Ovary (tissue), 9 donors: ENCODE measurements around the gene DTNBP1. TPM values are rescaled to one million over a fixed set of nuclear protein-coding genes. Genes with fewer than 3 reads are reported as not detected.

ENCODE experiments used
- DNase-seq, 5 donors: peaks; one replicate each; pipeline ENCODE4 v3.0.0-alpha.2; 2019 to 2020
- H3K27ac ChIP-seq, 2 donors: fragments of 200-600 bp; one replicate each; pipeline versions ENCODE4 v1.5.1 to v1.8.0; 2019 to 2022
- H3K27me3 ChIP-seq: fragments of 200-600 bp; one replicate; pipeline ENCODE4 v1.8.0; 2022
- H3K36me3 ChIP-seq: fragments of 200-600 bp; sonication (generic); one replicate; pipeline ENCODE4 v1.5.1; 2019
- H3K4me1 ChIP-seq: one replicate; pipeline ENCODE4 v1.8.1; 2013; ENCODE audit warnings: mild to moderate bottlenecking, moderate library complexity; ENCODE audit not compliant: insufficient read depth
- H3K4me3 ChIP-seq: fragments of 200-600 bp; sonication (generic); one replicate; pipeline ENCODE4 v1.5.1; 2017
- H3K9me3 ChIP-seq, 2 donors: fragments of 200-600 bp in 1 of 2; sonication (generic) in 1 of 2; one replicate each; pipeline versions ENCODE4 v1.5.1 to v1.8.1; 2013 to 2019; ENCODE audit warnings: mild to moderate bottlenecking in 1 of 2, moderate library complexity in 1 of 2
- EP300 ChIP-seq: sonication (generic); formaldehyde crosslinking; IDR thresholded peaks from one replicate; pipeline ENCODE4 v1.6.1; 2017; ENCODE audit warnings: antibody characterized with exemption
- POLR2A ChIP-seq: fragments of 450-650 bp; IDR thresholded peaks from one replicate; pipeline ENCODE4 v1.6.1; 2017; ENCODE audit warnings: antibody characterized with exemption, mild to moderate bottlenecking, moderate library complexity
- WGBS, 3 donors: extraction: QIAGEN DNeasy Blood & Tissue Kit in 1 of 3; methylation state at CpG; one replicate each; pipeline versions ENCODE4 v1.1.5 to v1.1.7; 2013 to 2017; 5-methylcytosine and 5-hydroxymethylcytosine counted together
- intact Hi-C, 4 donors: fragments of 100-400 bp; cut with DNase I; formaldehyde crosslinking; loops; one replicate each; pipeline versions ENCODE4 v1.11.0 to v1.15.1; 2022 to 2023
- polyA plus RNA-seq, 2 donors: library from polyadenylated mRNA; stranded (reverse); fragments of 200-250 nt in 1 of 2; fragments of 350-450 nt in 1 of 2; fragmentation: Illumina TruSeq in 1 of 2; extraction: RNeasy Lipid Tissue Mini Kit (QIAGEN cat#74804) in 1 of 2; gene quantifications; one replicate each; pipeline ENCODE4 v1.2.3, GENCODE V29; 2013 to 2014
- total RNA-seq, 7 donors: library from RNA; depleted of rRNA in 2 of 7; stranded (reverse); fragments of >200 nt in 2 of 7; fragmentation: NEBNext Ultra II Directional in 3 of 7; extraction: Animal tissue kit (Norgen Biotek cat#: 25700) in 3 of 7; gene quantifications; one replicate each; pipeline versions ENCODE4 v1.1.0 to v1.2.4, GENCODE V29; 2016 to 2023
- TF ChIP-seq, protein P1 (sequence below), 3 donors: fragments of 450-650 bp in 2 of 3; fragments of 200-600 bp in 1 of 3; IDR thresholded peaks; one replicate each; pipeline versions ENCODE4 v1.5.1 to v1.8.0; 2016 to 2022; ENCODE audit warnings: antibody characterized with exemption in 3 of 3, mild to moderate bottlenecking in 1 of 3
- donor health status: DM: no; HTN: no; CAD: no; lungs with moderate emphysema.
- donor health status: DM: no; HTN: no; CAD: no.
- donor health status: Bipolar disorder and iron deficiency.
- donor health status: DM: yes; HTN: yes; CAD: no.
- donor health status: DM: no; HTN: no; CAD: no.
- donor health status: DM: yes; HTN: yes; CAD: no.

DTNBP1 gene
- total and polyA plus RNA-seq, 9 donors = 11.0 to 21.4 (median 15.6) TPM

- TF ChIP-seq, protein P1, sequence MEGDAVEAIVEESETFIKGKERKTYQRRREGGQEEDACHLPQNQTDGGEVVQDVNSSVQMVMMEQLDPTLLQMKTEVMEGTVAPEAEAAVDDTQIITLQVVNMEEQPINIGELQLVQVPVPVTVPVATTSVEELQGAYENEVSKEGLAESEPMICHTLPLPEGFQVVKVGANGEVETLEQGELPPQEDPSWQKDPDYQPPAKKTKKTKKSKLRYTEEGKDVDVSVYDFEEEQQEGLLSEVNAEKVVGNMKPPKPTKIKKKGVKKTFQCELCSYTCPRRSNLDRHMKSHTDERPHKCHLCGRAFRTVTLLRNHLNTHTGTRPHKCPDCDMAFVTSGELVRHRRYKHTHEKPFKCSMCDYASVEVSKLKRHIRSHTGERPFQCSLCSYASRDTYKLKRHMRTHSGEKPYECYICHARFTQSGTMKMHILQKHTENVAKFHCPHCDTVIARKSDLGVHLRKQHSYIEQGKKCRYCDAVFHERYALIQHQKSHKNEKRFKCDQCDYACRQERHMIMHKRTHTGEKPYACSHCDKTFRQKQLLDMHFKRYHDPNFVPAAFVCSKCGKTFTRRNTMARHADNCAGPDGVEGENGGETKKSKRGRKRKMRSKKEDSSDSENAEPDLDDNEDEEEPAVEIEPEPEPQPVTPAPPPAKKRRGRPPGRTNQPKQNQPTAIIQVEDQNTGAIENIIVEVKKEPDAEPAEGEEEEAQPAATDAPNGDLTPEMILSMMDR (IDR thresholded peaks at IDR 0.05) = no peak
- TF ChIP-seq EP300 = no peak
- TF ChIP-seq POLR2A = no peak
- Histone ChIP-seq H3K4me3 (no peak overlapping the region), H3K9me3 (no peaks in the 10 kb centered on the region), H3K36me3 (no peaks in the 10 kb centered on the region), H3K27me3 (no peaks in the 10 kb centered on the region), H3K4me1 (peaks cover 9% of the 10 kb centered on the region), H3K27ac (no peak overlapping the region)
- intact Hi-C loops = no loop called here
- no peak for DNase-seq
- 91 to 94% (median 93%) methylated on average over 4 of the region's 4 CpGs for whole genome bisulfite sequencing, 3 donors
These were observed 187.0 kb downstream of the DTNBP1 start for GRCh38 chr6:15475872-15476271.

DNA sequence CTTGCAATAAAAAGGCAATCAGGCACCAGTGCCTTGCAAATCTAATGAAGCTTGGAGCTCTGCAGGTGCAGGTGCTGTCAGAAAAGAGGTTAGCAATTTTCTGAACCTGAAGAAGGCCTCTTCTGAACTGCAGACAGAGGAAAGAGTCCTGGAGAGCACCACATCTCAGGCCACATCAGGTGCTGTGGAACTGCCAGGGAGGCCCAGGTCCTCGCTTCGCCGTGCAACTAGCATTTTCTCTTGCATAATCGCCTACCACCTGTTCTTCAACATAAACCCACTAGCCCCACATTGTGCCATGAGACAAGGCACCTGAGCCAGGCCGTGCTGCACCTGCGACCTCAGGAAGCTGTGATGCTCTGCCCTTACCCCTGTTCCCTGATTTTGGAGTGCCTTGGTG is 187.6 kb downstream of the DTNBP1 start:
- H3K36me3 ChIP-seq = no peaks in the 10 kb centered on the region
- no peak overlapping the region for H3K4me3 ChIP-seq
- H3K9me3 ChIP-seq = no peaks in the 10 kb centered on the region
- DNase-seq = no peak
- intact Hi-C loops = no loop called here
- H3K27ac ChIP-seq = no peak overlapping the region
- peaks cover 9% of the 10 kb centered on the region for H3K4me1 ChIP-seq
- 80 to 99% (median 84%) methylated on average over 6 of the region's 6 CpGs for WGBS, 3 donors
- no peaks in the 10 kb centered on the region for H3K27me3 ChIP-seq
- TF ChIP-seq POLR2A (no peak), EP300 (no peak)
- TF ChIP-seq, protein P1 (IDR thresholded peaks at IDR 0.05) = no peak

GRCh38 chr6:15474196-15474595 is 188.6 kb downstream of the DTNBP1 start:
- Histone ChIP-seq H3K4me3 (no peak overlapping the region), H3K4me1 (peaks cover 9% of the 10 kb centered on the region), H3K27ac (no peak overlapping the region), H3K36me3 (no peaks in the 10 kb centered on the region), H3K27me3 (no peaks in the 10 kb centered on the region), H3K9me3 (no peaks in the 10 kb centered on the region)
- intact Hi-C loops = no loop called here
- no peak for DNase-seq
- WGBS, 3 donors = 71 to 93% (median 77%) methylated on average over 2 of the region's 2 CpGs
- TF ChIP-seq POLR2A (no peak), EP300 (no peak)
- TF ChIP-seq, protein P1 (IDR thresholded peaks at IDR 0.05) = no peak

DNA sequence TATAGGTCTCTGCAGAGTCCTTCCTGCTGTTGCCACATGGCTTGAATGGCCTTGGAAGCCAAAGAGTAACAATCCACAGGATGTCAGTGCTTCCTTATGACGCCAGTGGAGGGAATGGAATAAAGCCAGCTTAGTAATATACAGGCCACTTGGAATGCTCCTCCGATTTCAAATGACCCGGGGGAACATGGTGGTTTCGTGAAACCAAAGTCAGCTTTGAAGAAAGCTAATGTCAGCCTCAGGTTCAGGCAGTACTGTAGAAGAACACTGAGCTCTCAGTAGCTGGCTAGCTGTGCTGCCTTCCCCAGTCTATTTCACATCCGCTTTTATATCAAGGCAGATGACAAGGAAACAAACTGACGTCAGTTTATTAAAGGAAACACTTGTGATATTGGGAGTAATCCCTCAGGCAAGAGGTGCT is 189.1 kb downstream of the DTNBP1 start:
- Histone ChIP-seq H3K9me3 (no peaks in the 10 kb centered on the region), H3K36me3 (no peaks in the 10 kb centered on the region), H3K27me3 (no peaks in the 10 kb centered on the region), H3K4me1 (peaks cover 9% of the 10 kb centered on the region), H3K4me3 (no peak overlapping the region), H3K27ac (no peak overlapping the region)
- intact Hi-C loops = no loop called here
- TF ChIP-seq EP300 = no peak
- TF ChIP-seq, protein P1 (IDR thresholded peaks at IDR 0.05) = no peak
- no peak for TF ChIP-seq POLR2A
- WGBS, 3 donors = 50 to 58% (median 53%) methylated on average over 6 of the region's 6 CpGs
- DNase-seq = no peak

DNA sequence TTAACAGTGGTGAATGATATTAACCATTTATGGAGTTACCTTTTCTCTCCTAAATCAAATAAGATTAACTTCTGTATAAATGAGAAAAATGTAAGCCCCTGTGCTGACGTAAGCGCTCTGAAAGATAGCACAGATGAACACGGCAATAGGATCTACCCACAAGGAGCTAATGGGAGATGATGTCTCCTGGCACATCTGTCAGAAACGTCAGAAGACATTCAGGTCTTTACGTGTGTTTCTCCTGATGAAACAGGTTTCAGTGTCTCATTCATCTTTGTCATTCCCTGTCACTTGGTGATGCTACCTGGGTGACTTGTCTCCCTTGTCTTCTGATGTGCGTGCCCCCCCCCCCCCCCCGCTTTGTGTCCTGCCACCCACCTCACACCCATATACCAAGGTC is 189.7 kb downstream of the DTNBP1 start:
- intact Hi-C loops = no loop called here
- Histone ChIP-seq H3K4me1 (peaks cover 9% of the 10 kb centered on the region), H3K36me3 (no peaks in the 10 kb centered on the region), H3K27me3 (no peaks in the 10 kb centered on the region), H3K27ac (no peak overlapping the region), H3K4me3 (no peak overlapping the region), H3K9me3 (no peaks in the 10 kb centered on the region)
- TF ChIP-seq, protein P1 (IDR thresholded peaks at IDR 0.05) = no peak
- TF ChIP-seq EP300 (no peak), POLR2A (no peak)
- DNase-seq = no peak
- 67 to 77% (median 76%) methylated on average over 7 of the region's 7 CpGs for WGBS, 3 donors
